HCT116 (cell line): ENCODE measurements around the gene TSACC.

Experiments used
- CBX3 ChIP-seq: IDR thresholded peaks from 2 replicates; pipeline ENCODE4 v1.6.1; 2012; ENCODE audit warnings: low read depth
- POLR2A ChIP-seq: IDR thresholded peaks from 2 replicates; pipeline ENCODE4 v1.7.0; 2011; ENCODE audit warnings: borderline replicate concordance; ENCODE audit not compliant: insufficient read depth, insufficient read length; ENCODE audit errors: extremely low read depth
- TF ChIP-seq, protein P1 (sequence below), 3 experiments: fragments of 200-600 bp in 1 of 3; sonication (generic) in 1 of 3; IDR thresholded peaks in 2 of 3; conservative IDR thresholded peaks in 1 of 3; 2 replicates each; pipeline ENCODE4 v1.5.1; 2012 to 2017; ENCODE audit warnings: low read depth in 2 of 3, low read length in 2 of 3, antibody characterized with exemption in 1 of 3, borderline replicate concordance in 1 of 3, control low read depth in 1 of 3, mild to moderate bottlenecking in 1 of 3, mixed read lengths in 1 of 3, mixed run types in 1 of 3, moderate library complexity in 1 of 3; ENCODE audit not compliant: insufficient read depth in 1 of 3
- TF ChIP-seq, protein P2 (sequence below): IDR thresholded peaks from 2 replicates; pipeline ENCODE4 v1.6.1; 2012

DNA sequence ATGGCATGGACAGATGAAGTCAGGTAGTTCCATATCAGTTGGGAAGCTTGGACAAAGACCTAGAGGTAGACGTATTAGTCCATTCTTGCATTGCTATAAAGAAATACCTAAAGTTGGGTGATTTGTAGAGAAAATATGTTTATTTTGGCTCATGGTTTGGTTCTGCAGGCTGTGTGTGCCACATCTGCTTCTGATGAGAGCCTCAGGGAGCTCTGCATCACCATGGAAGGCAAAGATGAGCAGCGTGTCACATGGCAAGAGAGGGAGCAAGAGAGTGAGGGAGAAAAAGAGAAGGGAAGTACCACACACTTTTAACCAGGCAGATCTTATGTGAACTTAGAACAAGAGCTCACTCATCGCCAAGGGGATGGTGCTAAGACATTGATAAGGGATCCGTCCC is 9.0 kb downstream of the TSACC start:
- TF ChIP-seq CBX3 = no peak
- TF ChIP-seq POLR2A = no peak
- TF ChIP-seq, protein P1, sequence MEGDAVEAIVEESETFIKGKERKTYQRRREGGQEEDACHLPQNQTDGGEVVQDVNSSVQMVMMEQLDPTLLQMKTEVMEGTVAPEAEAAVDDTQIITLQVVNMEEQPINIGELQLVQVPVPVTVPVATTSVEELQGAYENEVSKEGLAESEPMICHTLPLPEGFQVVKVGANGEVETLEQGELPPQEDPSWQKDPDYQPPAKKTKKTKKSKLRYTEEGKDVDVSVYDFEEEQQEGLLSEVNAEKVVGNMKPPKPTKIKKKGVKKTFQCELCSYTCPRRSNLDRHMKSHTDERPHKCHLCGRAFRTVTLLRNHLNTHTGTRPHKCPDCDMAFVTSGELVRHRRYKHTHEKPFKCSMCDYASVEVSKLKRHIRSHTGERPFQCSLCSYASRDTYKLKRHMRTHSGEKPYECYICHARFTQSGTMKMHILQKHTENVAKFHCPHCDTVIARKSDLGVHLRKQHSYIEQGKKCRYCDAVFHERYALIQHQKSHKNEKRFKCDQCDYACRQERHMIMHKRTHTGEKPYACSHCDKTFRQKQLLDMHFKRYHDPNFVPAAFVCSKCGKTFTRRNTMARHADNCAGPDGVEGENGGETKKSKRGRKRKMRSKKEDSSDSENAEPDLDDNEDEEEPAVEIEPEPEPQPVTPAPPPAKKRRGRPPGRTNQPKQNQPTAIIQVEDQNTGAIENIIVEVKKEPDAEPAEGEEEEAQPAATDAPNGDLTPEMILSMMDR (IDR thresholded peaks at IDR 0.05 in 2 of 3, conservative IDR thresholded peaks at IDR 0.05 in 1 of 3; ENCODE audit: borderline replicate concordance in 1 of 3, insufficient read depth in 1 of 3, low read depth in 2 of 3, low read length in 2 of 3) = no peak
- TF ChIP-seq, protein P2, sequence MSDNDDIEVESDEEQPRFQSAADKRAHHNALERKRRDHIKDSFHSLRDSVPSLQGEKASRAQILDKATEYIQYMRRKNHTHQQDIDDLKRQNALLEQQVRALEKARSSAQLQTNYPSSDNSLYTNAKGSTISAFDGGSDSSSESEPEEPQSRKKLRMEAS = no peak
